ENCODE data around the gene TSPO. TPM values are rescaled to one million over a fixed set of nuclear protein-coding genes. Genes with fewer than 3 reads are reported as not detected.

The TSPO gene
- total RNA-seq, 1 experiment from 2014 or later, result 195 TPM

DNA sequence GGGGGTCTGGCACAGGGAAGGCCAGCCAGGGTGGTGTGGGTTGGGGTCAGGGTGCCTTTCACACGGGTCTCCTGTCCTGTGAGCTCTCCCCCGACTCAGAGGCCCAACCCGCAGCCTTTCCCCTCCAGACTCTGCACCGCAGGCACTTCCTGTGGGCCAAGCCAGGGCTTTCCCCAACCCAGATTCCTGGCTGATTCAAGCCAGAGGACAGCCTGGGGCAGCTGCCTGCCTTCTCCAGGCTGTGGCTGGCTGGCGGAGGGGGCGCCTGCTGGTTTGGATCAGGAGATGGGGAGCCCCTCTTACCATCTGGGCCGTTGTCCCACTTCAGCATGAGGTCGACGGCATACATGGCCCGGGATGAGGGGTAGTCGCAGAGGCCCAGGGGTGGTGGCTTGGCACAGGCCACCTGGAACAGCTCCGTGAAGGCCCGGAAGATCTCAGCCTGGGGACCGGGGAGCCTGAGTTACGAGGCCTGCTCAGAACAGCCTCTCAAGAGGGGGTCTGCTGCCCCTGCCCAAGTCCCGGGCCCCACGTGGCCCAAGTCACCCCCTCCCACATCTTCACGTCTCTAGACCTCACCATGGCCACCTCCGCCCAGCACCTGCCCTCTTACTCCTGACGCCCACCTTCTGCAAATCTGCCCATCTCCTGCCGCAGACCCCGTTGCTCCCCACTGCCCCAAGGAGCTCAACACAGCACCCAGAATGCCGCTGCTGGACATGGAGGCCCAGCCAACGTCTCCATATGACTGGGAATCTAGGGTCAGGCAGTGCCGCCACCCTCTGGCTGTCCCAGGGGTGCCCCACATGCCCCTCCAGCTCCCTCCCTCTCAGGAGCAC is 17.3 kb downstream of the TSPO start:
- CTCF ChIA-PET, result no interaction called here
- TF ChIP-seq CTCF (IDR thresholded peaks at IDR 0.05; ENCODE audit: unreplicated experiment), result no peak

GRCh38 chr22:43169310-43170130 is 18.2 kb downstream of the TSPO start:
- TF ChIP-seq CTCF (IDR thresholded peaks at IDR 0.05; ENCODE audit: unreplicated experiment), result no peak
- no TSS peak for BruUV-seq (replicated peaks)
- no peaks in the 10 kb centered on the region for H3K9me3 Mint-ChIP-seq (ENCODE audit: low read depth, unreplicated experiment)
- intact Hi-C loops (cut with micrococcal nuclease; ENCODE audit: unreplicated experiment), result no loop called here
- H3K27me3 Mint-ChIP-seq (ENCODE audit: unreplicated experiment), result no peaks in the 10 kb centered on the region
- H3K27ac Mint-ChIP-seq (ENCODE audit: unreplicated experiment), result no peak overlapping the region
- no peak overlapping the region for H3K4me3 Mint-ChIP-seq (ENCODE audit: low read depth, unreplicated experiment)
- CTCF ChIA-PET, result no interaction called here
- peaks cover 80% of the 10 kb centered on the region for H3K36me3 Mint-ChIP-seq (ENCODE audit: insufficient read depth, unreplicated experiment)
- no peaks in the 10 kb centered on the region for H3K4me1 Mint-ChIP-seq (ENCODE audit: low read depth, unreplicated experiment)
- DNase-seq, result no peak

More for the DNA sequence above, 17.3 kb downstream of the TSPO start:
- Mint-ChIP-seq H3K4me1 (ENCODE audit: low read depth, unreplicated experiment) (no peaks in the 10 kb centered on the region), H3K4me3 (ENCODE audit: low read depth, unreplicated experiment) (no peak overlapping the region), H3K27me3 (ENCODE audit: unreplicated experiment) (no peaks in the 10 kb centered on the region), H3K27ac (ENCODE audit: unreplicated experiment) (no peak overlapping the region), H3K9me3 (ENCODE audit: low read depth, unreplicated experiment) (no peaks in the 10 kb centered on the region), H3K36me3 (ENCODE audit: insufficient read depth, unreplicated experiment) (peaks cover 81% of the 10 kb centered on the region)
- intact Hi-C loops (cut with micrococcal nuclease; ENCODE audit: unreplicated experiment), result no loop called here
- no peak for DNase-seq
- BruUV-seq (replicated peaks), result no TSS peak

DNA sequence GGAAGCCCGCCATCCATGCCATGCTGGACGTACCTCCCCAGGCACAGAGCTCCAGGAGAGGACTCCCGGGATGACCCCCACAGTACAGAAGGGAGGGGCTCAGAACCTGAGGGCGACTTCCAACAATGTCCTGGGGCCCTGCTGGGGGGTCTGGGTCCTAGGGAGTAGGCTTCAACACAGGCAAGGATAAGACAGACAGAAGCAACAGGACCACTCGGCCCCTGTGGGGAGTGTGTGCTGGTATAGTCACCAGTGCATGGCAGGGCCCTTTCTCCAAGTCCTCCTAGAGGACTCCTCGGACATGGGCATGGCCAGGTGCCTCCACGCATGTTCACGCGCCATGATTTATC is 18.7 kb downstream of the TSPO start:
- CTCF ChIA-PET, result no interaction called here
- Mint-ChIP-seq H3K27ac (ENCODE audit: unreplicated experiment) (no peak overlapping the region), H3K4me3 (ENCODE audit: low read depth, unreplicated experiment) (no peak overlapping the region), H3K27me3 (ENCODE audit: unreplicated experiment) (no peaks in the 10 kb centered on the region), H3K9me3 (ENCODE audit: low read depth, unreplicated experiment) (no peaks in the 10 kb centered on the region), H3K4me1 (ENCODE audit: low read depth, unreplicated experiment) (no peaks in the 10 kb centered on the region), H3K36me3 (ENCODE audit: insufficient read depth, unreplicated experiment) (peaks cover 74% of the 10 kb centered on the region)
- DNase-seq, result no peak
- TF ChIP-seq CTCF (IDR thresholded peaks at IDR 0.05; ENCODE audit: unreplicated experiment), result no peak
- no TSS peak for BruUV-seq (replicated peaks)
- intact Hi-C loops (cut with micrococcal nuclease; ENCODE audit: unreplicated experiment), result no loop called here

GRCh38 chr22:43171019-43171491 is 19.7 kb downstream of the TSPO start:
- BruUV-seq (replicated peaks), result no TSS peak
- CTCF ChIA-PET, result no interaction called here
- H3K4me3 Mint-ChIP-seq (ENCODE audit: low read depth, unreplicated experiment), result no peak overlapping the region

More at GRCh38 chr22:43171019-43171491, 19.7 kb downstream of the TSPO start:
- H3K9me3 Mint-ChIP-seq (ENCODE audit: low read depth, unreplicated experiment), result no peaks in the 10 kb centered on the region
- no peaks in the 10 kb centered on the region for H3K27me3 Mint-ChIP-seq (ENCODE audit: unreplicated experiment)
- peaks cover 70% of the 10 kb centered on the region for H3K36me3 Mint-ChIP-seq (ENCODE audit: insufficient read depth, unreplicated experiment)
- TF ChIP-seq CTCF (IDR thresholded peaks at IDR 0.05; ENCODE audit: unreplicated experiment), result no peak
- DNase-seq, result no peak
- intact Hi-C loops (cut with micrococcal nuclease; ENCODE audit: unreplicated experiment), result no loop called here
- H3K4me1 Mint-ChIP-seq (ENCODE audit: low read depth, unreplicated experiment), result no peaks in the 10 kb centered on the region
- H3K27ac Mint-ChIP-seq (ENCODE audit: unreplicated experiment), result no peak overlapping the region
